Activated CD4-positive, alpha-beta T cell treated with anti-CD3 and anti-CD28 coated beads, Interleukin-2, Interleukin-6, amounts not matched to agents 100 ng/mL and 50 ng/mL, durations not matched to agents 16 hours and 8 hours (primary cell): ENCODE data around the gene PLK1.

Source experiments
- DNase-seq: peaks from one replicate; pipeline ENCODE4 v3.0.0-alpha.2; 2020

PLK1 gene

GRCh38 chr16:23682181-23682580 is 3.5 kb downstream of the PLK1 start:
- DNase-seq = no peak

- DNase-seq = no peak
Measured at GRCh38 chr16:23683487-23683886, 4.8 kb downstream of the PLK1 start.

GRCh38 chr16:23687034-23687808 is 8.5 kb downstream of the PLK1 start:
- DNase-seq = no peak

DNA sequence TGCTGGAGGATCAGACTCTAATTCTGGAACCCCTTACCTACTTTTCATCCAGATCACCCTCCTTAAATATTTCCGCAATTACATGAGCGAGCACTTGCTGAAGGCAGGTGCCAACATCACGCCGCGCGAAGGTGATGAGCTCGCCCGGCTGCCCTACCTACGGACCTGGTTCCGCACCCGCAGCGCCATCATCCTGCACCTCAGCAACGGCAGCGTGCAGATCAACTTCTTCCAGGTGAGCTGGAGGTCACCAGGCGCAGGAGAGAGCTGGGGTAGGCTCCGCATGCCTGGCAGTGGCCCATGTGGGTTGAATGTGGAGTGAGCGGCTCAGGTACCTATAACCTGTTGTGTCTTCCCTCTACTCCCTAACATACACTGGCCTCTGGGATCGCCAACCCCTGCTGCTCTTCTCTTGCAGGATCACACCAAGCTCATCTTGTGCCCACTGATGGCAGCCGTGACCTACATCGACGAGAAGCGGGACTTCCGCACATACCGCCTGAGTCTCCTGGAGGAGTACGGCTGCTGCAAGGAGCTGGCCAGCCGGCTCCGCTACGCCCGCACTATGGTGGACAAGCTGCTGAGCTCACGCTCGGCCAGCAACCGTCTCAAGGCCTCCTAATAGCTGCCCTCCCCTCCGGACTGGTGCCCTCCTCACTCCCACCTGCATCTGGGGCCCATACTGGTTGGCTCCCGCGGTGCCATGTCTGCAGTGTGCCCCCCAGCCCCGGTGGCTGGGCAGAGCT is 10.9 kb downstream of the PLK1 start:
- DNase-seq = no peak

DNA sequence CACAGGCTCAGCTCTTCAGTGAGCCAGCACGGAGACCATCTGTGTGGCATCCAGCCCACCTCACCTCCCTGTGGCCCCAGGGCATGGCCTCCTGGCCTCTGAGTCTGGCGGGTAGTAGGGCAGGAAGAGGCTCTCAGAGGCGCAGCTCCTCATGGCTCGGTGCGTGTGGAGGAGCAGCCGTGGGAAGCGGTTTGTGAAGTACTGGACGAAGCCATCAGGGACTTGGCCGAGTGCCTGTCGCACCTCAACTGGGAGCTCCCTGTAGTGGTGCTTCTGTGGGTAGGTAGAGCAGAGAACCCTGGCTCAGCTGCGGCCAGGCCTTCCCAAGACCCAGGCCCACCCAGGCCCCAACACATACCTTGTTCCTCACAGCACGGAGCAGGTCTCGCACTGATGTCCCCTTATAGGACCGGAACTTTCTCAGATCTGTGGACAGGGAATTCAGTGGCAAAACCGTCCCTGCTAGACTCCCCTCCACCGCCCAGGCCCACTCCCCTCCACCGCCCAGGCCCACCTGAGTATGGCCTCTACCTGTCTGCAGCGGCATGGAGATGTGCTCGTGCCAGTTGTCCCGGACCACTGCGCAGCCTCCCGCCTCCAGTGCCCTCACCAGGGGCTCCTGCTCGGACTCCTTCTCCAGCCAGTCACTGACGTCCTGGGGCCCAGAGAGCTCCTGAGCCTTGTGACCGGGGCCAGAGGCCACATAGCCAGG is 12.2 kb downstream of the PLK1 start:
- DNase-seq = no peak

- DNase-seq = no peak
Measured at GRCh38 chr16:23691483-23692189, 12.9 kb downstream of the PLK1 start.

GRCh38 chr16:23692190-23692837 is 13.6 kb downstream of the PLK1 start:
- DNase-seq = no peak

GRCh38 chr16:23694265-23694643 is 15.6 kb downstream of the PLK1 start:
- no peak for DNase-seq

DNA sequence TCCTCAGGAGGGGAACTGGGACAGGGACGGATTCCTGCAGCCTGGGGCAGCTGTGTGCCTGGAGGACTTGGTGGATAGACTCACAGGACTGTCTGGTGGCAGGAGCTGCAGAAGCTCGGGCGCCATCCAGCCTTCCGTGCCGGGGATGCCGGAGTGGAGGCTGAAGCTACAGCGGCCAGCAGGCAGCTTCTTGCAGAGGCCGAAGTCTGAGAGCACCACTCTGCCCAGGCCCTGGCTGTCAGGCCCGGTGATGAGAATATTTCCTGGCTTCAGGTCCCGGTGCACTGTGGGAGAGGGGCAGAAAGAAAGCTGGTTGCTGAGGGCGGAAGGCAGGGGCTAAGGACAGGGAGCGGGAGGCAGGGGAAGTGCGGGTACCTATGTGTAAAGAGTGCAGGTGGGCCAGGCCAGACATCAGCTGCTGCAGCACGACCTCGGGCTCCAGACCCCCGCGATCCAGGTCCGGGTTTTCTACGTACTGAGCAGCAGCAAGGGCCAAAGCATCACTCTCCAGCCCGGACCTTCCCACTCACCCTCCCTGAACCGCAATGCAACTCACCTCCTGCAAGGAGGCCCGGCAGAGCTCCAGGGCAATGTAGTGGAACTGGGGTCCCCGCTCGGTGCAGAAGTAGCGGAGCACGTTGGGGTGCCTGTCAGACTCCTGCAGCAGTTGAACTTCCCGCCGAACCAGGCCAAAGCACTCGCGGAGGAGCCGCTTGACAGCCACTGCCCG is 16.1 kb downstream of the PLK1 start:
- no peak for DNase-seq

DNA sequence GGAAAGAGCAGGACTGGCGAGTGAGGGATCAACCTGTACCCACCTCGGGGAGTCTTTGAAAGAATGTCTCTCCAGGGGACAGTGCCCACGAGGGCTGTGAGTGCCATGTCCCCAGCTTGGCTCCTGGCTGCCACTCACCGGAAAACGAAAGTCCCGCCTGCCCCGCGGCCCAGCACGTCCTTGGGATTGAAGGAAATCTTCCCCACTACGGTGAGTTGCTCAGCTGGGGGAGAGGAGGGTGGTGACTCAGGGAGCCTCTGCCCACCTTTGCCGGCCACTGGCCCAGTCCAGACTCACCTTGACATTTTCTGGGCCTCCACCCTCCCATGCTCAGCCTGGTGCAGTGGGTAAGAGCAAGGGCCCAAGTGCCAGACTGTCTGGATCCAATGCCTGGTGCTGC is 17.1 kb downstream of the PLK1 start:
- DNase-seq = no peak

GRCh38 chr16:23699100-23699499 is 20.4 kb downstream of the PLK1 start:
- DNase-seq = no peak

GRCh38 chr16:23700093-23700492 is 21.4 kb downstream of the PLK1 start:
- no peak for DNase-seq

DNA sequence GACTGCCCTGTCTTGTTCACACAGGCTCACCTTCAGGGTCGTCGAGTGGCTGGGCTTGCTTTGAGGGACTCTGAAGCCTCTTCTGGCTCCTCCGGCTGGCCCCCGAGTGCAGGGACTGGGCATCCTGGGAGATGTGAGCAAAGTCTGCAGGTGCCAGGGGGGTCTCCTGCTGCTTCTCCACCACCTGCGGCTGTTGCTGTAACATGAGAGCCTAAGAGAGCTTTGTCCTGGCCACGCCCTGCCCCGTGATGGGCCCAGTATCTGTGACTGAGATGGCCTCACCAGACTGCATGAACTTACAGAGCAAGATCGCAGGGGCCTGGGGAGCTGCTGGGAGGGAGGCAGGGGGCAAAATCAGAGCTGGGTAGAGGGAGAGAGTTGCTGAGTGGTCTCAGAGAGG is 21.8 kb downstream of the PLK1 start:
- DNase-seq = no peak

DNA sequence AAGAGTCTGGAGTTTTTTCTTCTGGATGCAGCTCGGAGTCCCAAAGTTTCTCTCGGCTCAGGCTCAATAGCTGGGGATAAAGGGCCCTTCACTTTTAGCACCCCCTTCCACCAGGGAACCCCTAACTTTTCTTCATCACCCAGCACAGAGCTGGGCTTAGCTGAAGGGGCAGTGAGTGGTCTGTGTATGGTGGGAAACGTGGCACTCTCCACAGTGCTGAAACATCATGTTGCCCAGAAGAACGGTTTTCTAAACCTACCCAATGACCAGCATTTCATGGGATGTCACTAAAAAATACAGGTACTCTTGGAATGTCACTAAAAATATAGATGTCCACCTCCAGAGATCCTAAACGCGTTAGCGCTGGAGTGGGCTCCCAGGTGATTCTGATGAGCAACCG is 22.4 kb downstream of the PLK1 start:
- no peak for DNase-seq

DNA sequence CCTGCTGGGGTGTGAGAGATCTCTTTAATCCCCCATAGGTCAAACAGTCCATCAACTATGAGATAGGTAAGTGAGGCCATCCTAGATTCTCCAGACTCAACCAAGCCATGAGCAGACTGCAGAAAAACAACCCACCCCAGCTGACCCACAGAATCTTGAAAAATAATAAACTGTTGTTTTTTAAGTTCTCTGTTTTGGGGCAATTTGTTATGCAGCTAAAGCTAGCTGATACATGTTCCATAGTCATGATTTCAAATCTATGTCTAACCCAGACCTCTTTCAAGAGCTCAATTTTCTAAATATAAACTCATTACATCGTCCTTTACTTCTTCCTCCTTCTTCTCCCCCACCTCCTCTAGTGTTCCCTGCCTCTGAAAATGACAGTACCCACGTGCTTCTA is 24.3 kb downstream of the PLK1 start:
- no peak for DNase-seq

DNA sequence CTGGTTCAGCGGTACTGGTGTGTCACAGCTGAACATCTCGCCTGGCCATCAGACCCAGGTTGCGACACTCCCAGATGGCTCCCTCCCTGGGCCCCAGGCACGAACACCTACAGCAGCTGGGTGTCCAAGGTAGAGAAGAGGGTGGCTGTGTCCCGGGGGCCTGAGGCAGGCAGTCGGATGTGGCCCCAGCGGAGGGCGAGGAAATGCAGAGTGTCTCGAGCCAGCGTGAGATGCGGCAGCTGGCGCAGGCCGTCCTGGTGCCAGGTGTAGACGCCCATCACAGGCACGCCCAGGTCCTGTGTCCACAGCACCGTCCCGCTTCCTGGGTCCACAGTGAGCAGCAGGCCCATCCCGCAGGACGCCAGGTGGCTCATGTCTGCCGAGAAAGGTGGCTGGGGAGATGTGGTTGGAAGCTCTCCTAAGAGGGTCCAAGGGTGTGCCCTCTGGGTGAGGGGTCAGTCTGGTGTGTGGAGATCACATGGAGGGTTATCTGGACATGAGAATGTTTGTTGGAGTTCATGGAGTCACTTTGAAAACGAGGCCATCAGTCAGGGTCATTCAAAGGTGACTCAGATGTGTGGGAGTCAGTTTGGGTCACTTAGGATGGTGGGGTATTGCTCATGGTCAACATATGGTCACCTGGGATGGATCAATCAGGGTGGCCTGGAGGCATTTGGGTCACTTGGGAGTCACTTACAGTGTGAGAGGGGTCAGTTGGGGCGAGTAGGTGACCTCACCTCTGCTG is 26.3 kb downstream of the PLK1 start:
- DNase-seq = no peak

DNA sequence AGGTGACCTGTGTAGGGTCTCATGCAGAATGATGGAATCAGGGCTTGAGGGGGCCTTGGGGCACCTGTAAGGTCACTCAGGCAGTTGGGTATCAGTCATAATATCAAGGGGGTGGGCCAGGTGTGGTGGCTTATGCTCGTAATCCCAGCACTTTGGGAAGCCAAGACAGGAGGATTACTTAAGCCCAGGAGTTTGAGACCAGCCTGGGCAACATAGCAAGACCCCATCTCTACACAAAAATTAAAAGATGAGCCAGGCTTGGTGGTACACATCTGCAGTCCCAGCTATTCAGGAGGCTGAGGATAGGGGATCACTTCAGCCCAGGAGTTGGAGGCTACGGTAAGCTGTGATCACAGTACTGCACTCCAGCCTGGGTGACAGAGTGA is 26.8 kb downstream of the PLK1 start:
- DNase-seq = no peak

- no peak for DNase-seq
Measured at GRCh38 chr16:23706439-23706838, 27.8 kb downstream of the PLK1 start.

DNA sequence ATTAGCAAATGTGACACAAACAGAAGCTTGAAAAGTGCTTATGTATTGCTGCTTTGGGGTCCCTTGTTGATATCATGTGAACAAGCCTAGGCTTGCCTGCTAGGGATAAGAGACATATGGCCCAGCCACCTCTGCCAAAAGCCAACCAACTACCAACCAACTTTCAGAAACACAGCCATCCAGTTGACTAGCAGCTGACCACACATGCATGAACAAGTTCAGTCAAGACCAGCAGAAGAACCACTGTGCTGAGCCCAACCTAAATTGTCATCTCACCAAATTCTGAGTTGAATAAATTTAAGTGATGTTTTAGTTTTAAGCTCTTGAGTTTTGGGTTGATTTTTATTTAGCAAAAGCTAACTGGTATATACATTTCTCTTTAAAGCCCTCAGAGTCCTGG is 30.8 kb downstream of the PLK1 start:
- DNase-seq = no peak

GRCh38 chr16:23710008-23710407 is 31.3 kb downstream of the PLK1 start:
- no peak for DNase-seq

GRCh38 chr16:23710504-23710903 is 31.8 kb downstream of the PLK1 start:
- no peak for DNase-seq
